ENCODE results near the gene IRX2. TPM values are rescaled to one million over a fixed set of nuclear protein-coding genes. Genes with fewer than 3 reads are reported as not detected.

The IRX2 gene
- 19.0 TPM for total RNA-seq

DNA sequence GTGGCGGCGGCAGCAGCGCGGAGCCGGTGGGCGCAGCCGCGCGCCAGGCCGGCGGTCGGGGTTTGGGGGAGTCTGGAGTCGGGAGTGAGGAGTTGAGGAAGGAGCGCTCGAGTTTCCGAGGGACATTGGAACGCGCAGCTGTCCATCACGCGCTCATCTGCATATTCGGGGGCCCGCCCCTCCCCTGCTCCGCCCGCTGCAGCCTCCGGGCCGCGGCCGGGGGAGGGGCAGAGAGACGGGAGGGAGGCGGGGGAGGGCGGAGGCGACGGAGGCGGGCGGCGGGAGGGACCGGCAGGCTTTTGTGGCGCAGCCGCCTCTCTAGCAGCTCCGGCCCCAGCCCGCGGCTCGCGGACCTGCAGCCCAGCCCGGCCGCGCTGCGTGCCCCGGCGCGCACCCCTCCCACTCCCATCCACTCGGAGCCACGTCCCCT, at the start of gene IRX2:
IRX2 (minus strand) TSS at position 86 of the 430 bp plus-strand sequence. CDS start 264 bp downstream, outside the sequence.

